Anterior cingulate cortex (tissue), 58 donors: ENCODE results near the gene RGL4.
A peak's percentile ranks its signal among the peaks of the same experiment; 100 is the strongest.

Experiments
- DNase-seq, 58 donors: peaks; one replicate each; lab custom pipeline; 2025; lab: John Stamatoyannopoulos, UW

RGL4 gene

GRCh38 chr22:23697031-23697970 lies 6.5 kb downstream of the RGL4 start:
- no peak for DNase-seq

GRCh38 chr22:23698094-23698493 lies 7.3 kb downstream of the RGL4 start:
- no peak for DNase-seq

- DNase-seq, result peak in 1 of 58 donors; percentile 1
Observed at GRCh38 chr22:23698673-23699235, 7.9 kb downstream of the RGL4 start.

- DNase-seq, result no peak
Observed at GRCh38 chr22:23700706-23701105, 9.9 kb downstream of the RGL4 start.

GRCh38 chr22:23704062-23704461 lies 13.2 kb downstream of the RGL4 start:
- DNase-seq, result no peak

DNA sequence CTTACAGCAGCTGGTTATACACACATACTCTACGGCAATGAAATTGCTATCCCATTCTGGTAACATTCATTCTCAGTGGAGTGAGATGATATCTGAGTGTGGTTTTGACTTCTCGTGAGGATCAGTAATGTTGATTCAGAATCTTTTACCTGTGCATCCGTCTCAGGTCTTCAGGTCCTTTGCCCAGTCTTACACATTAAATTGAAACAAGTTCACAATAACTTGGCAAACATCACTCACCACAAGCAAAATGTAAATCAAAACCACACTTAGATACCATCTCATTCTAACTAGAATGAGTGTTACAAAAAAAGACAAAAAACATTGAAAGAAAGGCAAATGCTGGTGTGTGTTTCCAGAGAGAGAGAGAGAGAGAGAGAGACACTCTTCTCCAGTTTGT lies 14.0 kb downstream of the RGL4 start:
- DNase-seq, result no peak

GRCh38 chr22:23705358-23705757 lies 14.5 kb downstream of the RGL4 start:
- DNase-seq, result no peak

DNA sequence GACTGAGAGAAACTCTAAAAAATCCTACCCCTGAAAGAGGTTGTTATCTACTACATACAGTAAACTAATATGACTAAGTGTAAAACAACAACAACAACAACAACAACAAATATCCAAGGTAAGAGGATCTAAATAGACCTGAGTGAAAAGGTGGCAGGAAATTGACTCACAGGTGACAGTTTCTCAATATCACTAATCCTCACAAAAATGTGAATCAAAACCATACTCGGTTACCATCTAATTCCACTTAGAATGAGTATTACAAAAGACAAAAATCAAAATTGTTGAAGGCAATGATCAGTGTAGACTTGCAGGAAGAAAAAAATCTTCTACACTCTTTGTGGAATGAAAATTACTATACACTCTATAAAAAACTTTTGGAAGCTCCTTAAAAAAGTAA lies 17.5 kb downstream of the RGL4 start:
- no peak for DNase-seq

DNA sequence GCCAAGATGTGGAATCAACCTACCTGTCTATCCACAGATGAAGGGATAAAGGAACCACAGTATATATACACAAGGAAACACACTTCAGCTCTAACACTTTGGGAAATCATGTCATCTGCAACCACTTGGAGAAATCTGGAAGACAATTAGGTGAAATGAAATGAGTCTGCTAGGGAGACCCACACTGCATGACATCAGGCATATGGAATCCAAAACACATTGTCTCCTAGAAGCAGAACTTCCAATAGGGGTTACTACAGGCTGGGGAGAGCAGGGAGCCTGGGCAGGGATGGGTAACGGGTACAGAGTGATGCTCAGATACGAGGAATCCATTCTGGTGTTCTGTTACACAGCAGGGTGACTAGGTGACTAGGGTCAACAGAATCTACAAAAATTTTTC lies 18.3 kb downstream of the RGL4 start:
- no peak for DNase-seq

DNA sequence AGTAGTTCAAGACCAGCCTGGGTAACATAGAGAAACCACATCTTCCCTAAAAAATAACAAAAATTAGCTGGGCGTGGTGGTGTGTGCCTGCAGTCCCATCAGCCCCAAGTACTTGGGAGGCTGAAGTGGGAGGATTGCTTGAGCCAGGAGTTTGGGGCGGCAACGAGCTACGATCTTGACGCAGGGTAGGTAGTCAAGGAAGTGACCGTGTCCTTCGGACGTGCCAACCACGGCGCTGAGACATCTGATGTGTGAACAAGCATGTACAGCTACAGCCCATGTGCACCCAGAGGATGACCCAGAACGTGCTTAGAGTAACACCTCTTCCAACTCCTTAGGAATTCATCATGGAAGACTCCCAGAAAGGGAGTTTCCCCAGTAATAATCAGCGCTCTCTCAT lies 21.4 kb downstream of the RGL4 start:
- DNase-seq, result no peak

- DNase-seq, result no peak
Observed at GRCh38 chr22:23713696-23714595, 23.1 kb downstream of the RGL4 start.

DNA sequence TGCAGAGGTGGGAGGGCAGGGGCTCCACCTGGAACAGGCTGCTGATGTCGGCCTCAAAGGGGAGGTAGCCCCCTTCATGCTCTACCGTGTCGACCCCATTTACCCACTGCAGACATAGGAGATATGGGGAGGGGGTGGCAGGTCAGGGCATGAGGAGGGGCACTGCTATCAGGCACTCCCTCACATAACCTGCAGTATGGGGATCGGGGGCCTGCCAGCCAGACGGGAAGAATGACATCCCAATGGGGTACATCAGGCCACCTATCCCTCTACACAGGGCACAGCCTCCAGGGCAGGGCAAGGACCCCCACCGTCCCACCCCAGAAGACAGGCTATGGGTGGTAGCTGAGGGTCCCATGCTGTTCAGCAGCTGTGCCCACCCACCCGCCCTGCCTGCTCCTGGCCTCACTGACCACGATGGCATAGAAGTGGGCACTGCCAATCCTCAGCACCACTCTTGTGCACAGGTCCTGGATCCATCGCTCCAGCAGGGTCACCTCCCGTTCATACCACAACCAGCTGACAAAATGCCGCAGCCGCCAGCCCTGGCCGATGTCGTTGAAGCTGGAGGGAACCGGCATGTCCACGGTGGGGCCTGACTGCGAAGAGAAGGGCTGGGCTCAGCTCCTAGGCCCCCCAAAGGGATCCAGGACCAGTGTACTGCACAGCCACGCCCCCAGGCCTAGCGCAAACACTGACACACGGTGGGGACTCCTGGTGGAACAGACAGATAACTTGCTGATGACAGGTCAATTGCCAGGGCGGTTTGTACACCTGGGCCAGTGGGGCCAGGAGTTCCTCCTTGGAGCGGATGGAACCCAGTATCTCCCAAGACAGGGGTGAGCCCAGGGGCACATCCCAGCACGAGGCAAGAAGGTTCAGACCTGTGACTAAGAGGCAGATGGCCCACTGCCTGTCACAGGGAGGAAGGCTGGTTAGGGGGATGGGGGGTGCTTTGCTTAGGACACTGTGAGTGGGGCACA lies 24.1 kb downstream of the RGL4 start:
- no peak for DNase-seq

GRCh38 chr22:23715806-23716375 lies 25.1 kb downstream of the RGL4 start:
- no peak for DNase-seq

GRCh38 chr22:23716811-23717801 lies 26.3 kb downstream of the RGL4 start:
- DNase-seq, result peak; percentile 28 to 92 (median 79)

DNA sequence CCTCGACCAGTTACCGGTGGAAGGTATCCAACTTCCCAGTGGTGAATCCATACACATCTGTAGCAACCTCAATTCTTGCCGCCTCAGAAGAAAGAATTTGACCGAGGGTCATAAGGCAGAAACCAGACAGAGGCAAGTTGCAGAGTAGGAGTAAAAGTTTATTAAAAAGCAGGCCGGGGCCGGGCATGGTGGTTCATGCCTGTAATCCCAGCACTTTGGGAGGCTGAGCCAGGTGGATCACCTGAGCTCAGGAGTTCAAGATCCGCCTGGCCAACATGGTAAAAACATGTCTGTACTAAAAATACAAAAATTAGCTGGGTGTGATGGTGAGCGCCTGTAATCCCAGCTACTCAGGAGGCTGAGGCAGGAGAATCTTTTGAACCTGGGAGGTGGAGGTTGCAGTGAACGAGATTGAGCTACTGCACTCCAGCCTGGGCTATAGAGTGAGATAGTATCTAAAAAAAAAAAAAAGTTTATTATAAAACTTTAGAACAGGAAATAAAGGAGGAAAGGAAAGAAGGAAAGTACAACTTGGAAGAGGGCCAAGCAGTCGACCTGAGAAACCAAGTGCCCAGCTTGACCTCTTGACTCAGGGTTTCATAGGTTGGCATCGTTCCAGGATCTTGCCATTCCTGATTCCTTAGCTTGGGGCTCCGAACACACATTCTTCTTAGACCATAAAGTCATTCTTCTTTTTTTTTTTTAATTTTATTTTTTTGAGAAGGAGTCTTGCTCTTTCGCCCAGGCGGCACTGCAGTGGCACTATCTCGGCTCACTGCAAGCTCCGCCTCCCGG lies 27.8 kb downstream of the RGL4 start:
- no peak for DNase-seq

GRCh38 chr22:23720855-23721254 lies 30.0 kb downstream of the RGL4 start:
- no peak for DNase-seq

- no peak for DNase-seq
Observed at GRCh38 chr22:23722160-23722559, 31.3 kb downstream of the RGL4 start.
